NCI-H748 treated with DMSO at 0.1 percent for 48 hours (cell line): Measurements from ENCODE around the gene TM9SF3.
"Not testable (repeated sequence)": the region's sequence is repeated elsewhere in the genome, so short reads cannot be mapped to it uniquely, and the experiment has no call there.

ENCODE experiments used
- DNase-seq: peaks from one replicate; lab custom pipeline; 2025; lab: John Stamatoyannopoulos, UW

Gene TM9SF3

DNA sequence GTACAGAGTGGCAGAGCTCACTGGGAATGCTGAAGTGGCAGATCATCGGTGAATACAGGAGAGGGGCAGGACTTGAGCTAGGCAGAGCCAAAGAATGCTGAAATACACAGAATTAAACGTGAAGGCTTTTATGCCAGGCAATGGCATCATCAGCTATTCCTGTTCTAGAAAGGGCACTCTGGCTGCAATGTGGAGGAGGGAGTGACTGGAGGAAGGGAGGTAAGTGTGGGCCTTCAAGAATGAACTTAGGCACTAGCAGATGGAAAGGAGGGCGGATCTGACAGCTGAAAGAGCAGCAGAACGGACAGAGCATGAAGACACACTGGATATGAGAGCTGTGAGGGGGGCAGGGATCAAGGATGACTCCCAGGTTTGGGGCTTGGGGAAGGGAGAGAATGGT is 12.0 kb upstream of the TM9SF3 start:
- DNase-seq, result no peak

DNA sequence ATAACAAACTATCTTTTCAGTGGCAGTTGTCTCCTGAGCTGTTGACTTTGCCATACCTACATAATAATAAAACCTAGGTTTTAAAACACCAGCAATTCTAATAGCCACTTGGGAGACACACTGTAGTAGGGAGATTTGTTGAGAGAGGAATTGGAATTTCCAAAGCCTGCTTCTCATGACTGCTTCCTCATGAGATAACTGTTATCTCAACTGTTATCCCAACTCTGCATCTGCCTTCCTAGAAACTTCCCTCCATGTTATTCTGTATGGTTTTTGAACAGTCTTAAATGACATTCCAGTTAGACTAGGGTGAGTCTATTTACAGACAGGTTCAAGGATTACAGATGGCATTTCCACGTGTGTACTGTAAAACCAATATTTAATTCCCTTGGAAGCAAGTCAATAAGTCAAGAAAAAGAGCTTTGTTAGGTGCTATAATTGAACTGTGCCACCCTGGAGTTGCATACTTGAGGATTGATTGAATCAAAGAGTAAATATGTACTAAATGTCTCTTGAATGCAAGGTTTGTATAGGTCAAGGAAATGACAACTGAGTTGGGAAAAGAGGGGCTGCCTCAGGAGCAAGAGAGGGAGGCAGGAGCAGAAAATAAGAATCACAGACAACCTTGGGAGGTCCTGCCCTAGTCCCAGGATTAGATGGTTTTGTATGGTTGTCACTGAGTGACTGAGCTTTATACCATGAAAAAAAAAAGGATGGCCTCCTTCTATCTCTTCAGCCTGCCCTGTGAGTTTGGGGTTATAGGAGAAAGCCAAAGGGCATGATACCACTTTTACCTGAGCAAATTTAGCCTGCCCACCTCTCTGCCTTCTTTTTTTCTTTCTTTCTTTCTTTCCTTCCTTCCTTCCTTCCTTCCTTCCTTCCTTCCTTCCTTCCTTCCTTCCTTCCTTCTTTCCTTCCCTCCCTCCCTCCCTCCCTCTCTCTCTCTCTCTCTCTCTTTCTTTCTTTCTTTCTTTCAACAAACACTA is 9.9 kb upstream of the TM9SF3 start:
- DNase-seq, result no peak

DNA sequence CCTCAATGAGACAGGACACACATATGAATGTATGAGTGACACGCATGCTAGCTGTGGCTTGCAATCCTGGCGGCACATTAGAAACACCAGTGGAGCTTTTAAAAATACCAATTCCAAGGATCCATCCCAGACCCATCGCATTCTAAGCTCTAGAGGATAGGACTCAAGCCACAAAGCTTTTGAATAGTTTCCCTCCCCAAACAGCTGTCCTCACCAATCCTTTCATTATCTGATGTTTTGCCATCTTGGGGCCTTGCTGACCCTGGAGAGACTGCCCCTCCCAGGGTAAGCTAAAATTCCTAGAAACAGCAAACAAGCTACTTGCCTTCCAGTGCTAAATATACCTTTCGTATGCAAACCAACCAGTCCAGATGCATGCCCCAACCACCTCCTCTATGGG is 8.9 kb upstream of the TM9SF3 start:
- no peak for DNase-seq

DNA sequence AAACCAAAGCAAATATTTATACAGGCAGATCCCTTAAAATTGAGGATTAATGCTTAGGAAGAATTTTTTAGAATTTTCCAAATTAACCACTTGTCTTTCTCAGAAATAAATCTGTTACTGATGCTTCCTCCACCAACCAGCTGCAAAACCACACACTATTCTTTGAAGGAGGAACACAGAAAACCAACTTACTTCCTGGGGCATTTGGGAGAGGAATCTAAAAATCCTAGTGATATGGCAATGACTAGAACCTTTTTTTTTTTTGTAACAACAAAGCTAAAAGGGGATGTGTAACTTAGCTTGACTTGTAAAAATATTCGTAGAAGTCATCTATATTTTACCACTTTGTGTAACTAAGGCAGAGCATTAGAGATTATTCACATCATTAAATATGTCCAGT is 5.1 kb upstream of the TM9SF3 start:
- DNase-seq, result no peak

DNA sequence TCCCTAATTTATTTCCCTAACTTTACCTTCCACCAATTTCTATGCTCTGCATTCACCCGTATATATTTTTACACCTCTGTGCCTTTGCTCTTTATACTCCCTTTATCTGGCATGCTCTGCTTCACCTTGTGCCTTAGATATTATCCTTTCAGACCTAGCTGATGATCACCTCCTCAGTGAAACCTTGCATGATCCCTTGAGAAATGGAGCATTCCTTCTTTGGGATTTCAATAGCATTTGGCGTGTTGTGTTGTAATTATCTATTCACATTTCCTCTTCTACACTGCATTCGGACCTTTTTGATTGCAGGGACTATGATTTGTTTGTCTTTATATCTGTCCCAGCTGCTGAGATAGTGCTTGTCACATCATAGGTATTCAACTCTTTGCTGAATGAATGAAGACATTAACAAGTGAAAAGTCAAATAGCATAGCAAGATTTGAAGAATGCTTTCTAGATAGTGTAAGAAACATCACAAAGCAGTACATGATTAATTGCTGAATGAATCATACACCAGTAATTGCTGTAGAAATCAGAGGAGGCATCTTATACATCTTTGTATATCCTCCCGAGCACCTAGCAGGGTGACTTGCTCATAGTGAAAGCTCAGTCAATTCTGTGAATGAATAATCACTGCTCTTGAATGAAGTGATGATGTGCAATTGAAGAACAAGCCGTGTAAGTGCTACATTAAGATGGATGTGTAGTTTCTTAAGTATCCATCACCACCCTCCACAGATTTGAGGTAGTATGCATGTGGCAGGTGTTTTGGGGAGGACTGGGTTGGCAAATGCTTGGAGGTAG is 2.0 kb upstream of the TM9SF3 start:
- no peak for DNase-seq

DNA sequence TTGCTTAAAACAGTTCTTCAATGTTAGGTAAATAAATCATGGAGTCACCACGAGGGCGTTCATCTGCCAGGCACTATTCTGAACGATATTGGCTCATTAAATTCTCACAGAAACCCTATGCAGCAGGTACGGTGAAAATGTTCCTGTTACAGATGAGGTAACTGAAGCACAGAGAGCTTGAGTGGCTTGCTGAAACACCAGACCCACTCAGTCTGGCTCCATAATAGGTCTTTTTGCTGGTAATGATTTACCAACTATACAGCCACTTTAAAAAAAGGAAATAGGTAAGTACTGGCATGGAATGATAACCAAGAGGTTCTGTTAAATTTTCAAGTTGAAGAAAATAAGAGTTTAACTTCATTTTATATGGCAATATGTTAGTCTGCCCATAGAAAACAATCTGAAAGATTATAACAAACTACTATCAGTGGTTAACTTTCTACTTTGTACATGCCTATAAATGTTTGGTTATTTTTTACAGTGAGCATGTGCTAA is 1.3 kb upstream of the TM9SF3 start:
- no peak for DNase-seq

DNA sequence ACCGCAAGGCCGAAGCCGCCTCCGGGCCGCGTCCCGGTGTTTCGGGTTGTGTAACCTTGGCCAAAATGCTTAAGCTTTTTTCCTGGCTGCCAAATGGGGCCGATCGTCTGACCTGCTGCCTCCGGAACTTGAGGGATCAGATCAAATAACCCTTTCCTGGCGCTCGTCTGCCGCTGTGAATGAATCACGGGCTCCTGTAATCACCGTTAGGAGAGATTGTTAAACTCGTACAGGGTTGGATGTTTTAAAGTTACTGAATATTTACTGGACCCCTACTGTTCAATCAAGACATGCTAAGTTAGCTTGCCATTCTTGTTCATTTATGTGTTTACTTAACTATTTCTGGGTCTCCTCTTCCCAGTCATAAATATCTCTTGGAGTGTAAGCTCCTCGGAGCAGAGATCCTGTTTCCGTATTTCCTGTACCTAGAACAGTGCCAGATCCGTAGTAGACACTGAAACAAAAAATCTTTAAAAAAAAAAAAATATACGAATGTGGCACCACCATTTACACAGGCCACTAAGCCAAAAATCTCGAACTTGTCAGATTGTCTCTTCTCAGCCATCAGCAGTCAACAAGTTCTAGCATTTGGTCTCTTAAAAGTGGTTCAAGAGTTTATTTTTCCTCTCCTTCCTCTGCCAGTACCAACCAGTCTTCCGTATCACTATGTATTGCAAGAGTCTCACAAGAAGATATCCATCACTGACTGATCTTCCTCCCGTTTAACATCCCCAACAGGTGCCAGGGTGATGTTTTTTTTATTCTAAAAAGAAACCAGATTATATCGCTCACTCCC is 650 bp upstream of the TM9SF3 start:
- peak; percentile 34 for DNase-seq

DNA sequence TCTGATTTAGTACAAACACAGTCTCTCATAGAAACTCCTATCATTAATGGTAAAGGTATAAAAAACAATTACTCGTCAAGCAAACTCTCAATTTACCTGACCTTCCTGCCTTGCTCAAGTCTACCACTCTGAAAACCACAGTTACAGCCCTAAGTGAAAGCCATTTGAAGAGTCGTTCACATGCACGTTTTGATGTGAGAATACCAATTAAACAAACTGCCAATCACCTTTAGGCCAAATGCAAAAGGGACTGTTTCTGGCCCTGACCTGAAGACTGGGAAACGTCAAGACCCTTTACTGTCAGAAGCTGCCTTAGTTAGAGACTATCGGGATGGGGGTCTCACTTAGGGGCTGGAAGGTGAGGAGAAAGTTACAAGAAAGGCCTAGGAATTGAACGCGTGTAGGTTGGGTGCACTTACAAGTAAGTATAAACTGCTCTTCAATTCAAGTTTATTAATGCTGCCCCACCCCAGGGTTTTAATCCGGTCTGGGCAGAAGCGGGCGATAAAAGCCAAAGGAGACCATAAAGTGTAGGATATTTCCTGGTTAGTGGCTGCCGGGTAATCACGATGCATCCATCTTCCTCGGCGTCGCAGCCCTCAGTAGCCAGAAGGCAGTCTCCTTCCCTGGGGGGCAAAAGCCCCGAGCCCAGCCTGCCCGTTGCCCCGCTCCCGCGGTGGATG is 935 bp downstream of the TM9SF3 start:
- DNase-seq, result no peak

DNA sequence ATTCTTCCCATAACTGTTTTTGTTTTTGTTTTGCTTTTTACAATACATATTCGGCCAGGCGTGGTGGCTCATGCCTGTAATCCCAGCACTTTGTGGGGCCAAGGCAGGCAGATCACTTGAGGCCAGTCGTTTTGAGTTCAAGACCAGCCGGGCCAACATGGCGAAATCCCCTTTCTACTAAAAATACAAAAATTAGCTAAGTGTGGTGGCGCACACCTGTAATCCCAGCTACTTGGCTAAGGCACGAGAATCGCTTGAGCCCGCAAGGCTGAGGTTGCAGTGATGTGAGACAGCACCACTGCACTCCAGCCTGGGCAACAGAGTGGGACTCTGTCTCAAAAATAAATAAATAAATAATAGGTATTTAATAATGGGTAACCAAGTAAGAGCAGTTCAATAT is 2.3 kb downstream of the TM9SF3 start:
- no peak for DNase-seq

DNA sequence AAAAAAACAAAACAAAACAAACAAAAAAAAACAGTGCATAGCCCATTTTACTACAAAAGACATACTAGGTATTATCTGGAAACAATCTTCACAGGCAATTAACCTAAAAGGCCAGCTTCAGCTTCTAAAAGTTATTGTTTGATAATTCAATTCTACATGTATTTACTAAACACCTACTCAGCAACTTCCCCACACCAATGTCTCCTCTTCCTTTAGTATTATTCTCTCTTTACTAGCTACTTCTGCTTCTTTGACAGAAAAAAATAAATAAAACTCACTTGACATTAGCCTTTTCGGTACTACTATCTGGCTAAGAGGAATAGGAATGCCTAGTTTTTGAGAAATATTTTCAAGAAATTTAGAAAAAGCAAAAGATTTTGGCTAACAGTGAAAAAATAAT is 2.8 kb downstream of the TM9SF3 start:
- no peak for DNase-seq

DNA sequence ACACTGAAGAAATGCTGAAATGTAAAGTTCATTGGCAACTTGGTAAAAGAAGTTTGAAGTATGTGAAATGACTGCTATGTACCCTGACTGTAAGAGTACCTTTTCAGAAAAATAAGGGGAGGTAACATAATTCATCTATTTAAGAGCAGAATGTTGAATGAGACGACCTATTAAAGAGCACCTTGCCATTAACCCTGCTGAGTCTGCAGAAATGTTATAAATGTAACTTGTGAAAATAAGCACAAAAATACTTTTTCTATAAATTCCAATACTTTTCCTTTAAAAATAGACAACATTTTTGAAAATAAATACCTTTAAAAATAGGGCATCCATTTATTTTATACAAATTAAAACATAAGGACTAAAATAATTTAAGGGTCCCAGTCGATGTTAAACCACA is 7.7 kb downstream of the TM9SF3 start:
- DNase-seq, result no peak

DNA sequence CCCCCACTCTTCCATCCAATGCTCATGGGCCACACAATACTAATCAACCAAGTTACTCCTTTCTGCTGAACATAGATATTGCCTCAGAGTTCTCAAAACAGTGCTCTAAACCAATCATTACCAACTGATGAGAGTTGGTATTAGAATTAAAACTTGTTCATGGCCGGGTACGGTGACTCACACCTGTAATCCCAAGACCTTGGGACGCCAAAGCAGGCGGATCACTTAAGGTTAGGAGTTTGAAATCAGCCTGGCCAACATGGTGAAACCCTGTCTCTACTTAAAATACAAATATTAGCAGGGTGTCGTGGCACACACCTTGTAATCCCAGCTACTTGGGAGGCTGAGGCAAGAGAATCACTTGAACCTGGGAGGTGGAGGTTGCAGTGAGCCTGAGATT is 8.2 kb downstream of the TM9SF3 start:
- DNase-seq, result no peak

DNA sequence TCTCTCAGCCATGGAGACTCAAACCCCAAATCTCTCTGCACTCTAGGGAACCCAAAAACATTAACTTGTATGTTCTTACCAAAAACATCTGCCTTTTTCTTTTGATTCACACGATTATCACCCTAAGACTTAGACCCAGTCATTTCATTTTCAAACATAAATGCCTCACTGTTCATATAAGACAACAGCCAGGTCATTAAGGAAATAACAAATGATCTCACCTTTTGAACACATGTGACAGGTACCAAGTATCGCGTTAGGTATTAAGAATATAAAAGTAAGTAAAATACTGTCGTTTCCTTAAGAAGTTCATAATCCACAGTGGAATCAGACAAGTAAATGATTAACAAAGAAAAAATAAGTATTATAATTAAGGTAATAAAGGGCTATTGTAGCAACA is 8.8 kb downstream of the TM9SF3 start:
- no peak for DNase-seq

DNA sequence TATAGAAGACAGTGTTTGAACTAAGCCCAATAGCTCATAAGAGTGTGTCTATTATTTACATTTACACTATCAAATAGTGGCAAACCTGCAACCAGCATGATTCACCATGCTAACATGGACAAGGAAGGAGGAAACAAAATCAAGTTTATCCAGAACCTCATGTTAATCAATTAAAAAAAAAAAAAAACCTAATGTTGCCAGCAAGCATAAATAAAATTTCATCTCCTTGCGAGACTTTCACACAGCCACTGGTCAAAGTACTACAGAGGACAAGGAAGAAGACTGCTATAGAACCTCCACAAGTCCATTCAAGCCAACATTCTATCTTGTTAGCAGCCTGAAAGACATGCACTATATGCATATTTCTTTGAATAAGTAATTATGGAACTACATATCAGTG is 9.7 kb downstream of the TM9SF3 start:
- DNase-seq, result no peak

DNA sequence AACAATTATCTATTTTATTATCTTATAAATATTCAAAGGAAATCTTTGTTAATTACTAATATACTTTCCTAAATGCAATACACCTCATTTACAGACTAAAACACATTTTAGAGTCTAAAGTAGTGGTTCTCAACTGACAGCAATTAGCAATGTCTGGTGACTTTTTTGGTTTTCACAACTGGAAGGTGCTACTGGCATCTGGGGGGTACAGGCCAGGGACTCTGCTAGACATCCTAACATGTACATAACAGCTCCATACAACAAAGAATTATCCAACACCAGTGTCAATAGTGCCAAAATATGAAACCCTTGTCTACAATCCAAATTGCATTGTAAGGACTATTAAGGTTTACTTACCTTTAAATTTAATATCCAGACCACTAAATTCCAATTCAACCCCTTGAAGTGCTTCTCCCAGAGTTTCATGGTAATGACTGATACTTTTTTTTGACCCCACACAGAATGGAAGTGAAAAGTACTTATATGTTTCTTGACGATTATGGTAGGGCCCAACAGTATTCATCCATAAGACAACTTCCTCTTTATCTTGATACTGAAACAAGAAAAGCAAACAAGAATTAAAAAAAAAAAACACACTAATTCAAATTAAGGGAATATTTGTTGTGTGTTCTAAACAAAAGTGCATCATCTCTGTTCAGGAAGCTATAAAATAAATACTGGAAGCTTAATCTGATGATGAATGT is 10.4 kb downstream of the TM9SF3 start:
- DNase-seq, result no peak

DNA sequence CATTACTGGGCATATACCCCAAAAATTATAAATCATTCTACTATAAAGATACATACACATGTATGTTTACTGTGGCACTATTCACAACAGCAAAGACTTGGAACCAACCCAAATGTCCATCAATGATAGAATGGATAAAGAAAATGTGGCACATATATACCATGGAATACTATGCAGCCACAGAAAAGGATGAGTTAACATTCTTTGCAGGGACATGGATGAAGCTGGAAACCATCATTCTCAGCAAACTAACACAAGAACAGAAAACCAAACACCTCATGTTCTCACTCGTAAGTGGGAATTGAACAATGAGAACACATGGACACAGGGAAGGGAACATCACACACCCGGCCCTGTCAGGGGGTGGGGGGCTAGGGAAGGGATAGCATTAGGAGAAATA is 12.2 kb downstream of the TM9SF3 start:
- DNase-seq, result not testable (repeated sequence)

DNA sequence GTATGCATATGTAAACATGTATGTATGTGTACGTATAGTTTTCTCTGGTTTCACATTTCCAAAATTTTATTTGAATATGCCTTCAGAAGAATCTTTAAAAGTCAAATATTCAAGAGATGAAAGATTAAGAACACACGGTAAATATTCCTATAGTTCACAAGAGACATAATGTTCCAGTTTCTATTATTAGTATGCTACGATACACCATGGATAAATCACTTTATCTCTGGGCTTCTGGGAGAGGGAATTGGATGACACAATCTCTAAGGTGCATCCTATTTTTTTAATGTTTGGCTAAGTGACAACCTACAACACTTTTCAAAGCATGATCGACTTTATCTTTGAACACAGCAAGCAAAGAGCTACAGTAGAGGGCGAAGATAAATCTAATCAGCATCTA is 13.8 kb downstream of the TM9SF3 start:
- no peak for DNase-seq

DNA sequence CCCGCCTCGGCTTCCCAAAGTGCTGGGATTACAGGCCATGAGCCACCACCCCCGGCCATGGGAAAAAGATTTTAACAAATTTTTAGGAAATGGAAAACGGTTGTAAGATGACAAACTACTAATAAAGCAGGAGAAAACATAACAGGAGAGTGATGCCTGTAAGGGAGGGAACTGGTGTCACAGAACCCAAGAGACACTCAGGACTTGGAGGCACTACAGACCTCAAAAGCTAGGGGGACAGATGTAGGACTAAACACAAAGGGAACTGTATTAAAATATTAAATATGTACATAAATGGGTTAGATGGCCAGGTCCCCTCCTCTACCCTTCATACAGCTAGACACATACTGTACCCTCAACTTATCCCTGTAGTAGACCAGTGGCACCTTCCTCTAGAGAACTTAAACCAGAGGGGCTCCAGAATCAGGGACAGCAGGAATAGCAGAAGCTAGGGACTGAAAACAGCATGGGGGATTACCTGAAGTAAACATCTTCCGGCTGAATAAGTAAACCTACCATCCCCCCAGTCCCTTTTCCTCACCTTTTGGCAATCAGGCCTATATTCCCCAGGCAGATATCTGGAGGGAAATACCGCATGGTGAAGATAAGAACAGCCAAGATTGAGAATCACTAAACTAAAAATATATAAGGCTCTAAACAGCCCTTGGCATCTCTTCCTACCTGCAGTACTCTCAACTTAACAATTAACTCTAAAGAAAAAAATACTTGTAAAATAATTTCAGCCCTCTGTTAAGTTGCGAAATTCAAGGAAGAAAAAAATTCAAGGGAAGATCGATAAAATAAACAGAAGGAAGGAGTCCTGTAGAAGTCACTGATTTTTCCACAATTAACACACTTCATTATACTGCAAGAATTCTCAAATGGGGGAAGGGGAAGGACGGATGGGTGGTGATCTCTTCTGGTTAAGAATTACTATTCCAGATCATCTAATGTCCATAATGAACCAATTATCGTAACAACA is 15.5 kb downstream of the TM9SF3 start:
- DNase-seq, result no peak

DNA sequence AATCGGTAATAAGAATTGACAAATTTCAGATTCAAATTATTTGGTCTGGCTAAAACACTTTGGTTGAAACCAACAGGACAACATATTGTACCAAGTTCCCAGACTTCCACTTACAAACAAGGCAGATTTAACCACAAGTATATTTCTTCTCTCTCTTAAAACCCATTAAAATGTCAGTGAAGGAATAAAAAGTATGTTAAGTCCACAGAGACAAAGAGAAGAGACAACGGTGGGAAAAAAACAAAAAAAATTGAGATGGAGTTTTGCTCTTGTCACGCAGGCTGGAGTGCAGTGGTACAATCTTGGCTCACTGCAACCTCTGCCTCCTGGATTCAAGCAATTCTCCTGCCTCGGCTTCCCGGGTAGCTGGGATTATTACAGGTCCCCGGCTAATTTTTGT is 16.3 kb downstream of the TM9SF3 start:
- no peak for DNase-seq

DNA sequence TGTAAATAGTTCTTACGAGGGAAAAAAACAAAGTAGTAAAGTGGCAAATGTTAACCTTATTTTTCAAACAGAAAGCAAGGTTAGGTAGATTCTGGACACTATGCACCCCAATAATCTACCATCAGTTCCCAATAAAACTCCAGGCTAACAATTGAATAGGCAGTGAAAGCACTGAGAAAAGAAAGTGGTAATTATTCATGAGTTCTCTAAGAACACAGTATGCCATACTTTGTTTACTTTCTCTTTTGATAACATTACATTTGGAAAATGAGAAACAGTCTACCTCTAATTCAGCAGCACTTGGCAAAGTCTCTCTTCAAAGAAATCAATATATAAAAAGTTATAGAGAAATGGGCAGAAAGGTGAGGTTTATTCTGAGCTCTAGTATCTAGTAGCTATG is 18.4 kb downstream of the TM9SF3 start:
- no peak for DNase-seq
